GM19035 (cell line): Measurements from ENCODE around the gene STMN3.
"Not testable (repeated sequence)": the region's sequence is repeated elsewhere in the genome, so short reads cannot be mapped to it uniquely, and the experiment has no call there.

Source experiments
- ATAC-seq: cut with Tn5 transposase; IDR thresholded peaks from one replicate; pipeline ENCODE4 v1.9.1; 2021; ENCODE audit not compliant: unreplicated experiment

The STMN3 gene

DNA sequence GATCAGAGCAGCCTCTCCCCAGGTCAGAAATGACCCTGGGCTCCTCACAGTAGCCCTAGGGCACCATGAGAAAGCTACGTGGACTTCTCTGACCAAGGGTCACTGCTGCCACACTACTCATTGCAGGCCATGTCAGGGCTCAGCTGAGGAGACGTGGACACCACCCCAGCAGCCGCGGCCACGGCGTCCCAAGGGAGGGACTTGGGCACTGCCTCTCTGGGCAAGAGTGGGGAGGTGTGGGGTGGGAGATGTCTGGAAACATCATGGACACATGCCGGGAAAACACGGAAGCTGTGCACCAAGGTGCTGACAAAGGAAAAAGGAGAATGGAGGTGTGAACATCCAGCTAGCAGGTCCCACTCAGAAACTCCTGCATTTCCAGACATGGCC is 35.4 kb downstream of the STMN3 start:
- ATAC-seq: no peak

DNA sequence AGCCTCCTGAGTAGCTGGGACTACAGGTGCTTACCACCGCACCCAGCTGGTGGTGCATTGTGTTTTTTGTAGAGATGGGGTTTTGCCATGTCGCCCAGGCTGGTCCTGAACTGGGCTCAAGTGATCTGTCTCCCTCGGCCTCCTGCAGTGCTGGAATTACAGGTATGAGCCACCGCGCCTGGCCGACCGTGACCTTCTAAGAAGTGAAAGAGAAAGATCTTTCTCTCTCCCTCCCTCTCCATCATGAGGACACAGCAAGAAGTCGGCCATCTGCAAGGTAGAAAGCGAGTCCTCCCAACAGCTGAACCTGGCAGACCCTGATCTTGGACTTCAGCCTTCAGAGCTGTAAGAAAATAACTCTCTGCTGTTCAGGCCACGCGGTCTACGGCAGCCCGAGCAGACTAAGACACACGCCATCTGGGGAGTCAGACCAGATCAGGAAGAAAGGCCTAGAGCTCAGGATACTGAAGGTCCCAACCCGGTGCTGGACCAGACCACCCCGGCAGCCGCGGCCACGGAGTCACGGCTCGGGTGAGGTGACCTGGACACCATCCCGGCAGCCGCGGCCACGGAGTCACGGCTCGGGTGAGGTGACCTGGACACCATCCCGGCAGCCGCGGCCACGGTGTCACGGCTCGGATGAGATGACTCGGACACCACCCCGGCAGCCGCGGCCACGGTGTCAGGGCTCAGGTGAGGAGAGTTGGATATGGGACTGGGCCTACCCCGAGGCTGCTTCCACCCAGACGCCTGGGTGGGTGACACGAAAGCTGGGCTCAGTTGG is 35.9 kb downstream of the STMN3 start:
- ATAC-seq: no peak

- not testable (repeated sequence) for ATAC-seq
Observed at GRCh38 chr20:63613863-63614594, 39.2 kb downstream of the STMN3 start.

- no peak for ATAC-seq
Observed at GRCh38 chr20:63612276-63612931, 40.8 kb downstream of the STMN3 start.

- ATAC-seq: no peak
Observed at GRCh38 chr20:63611646-63612045, 41.6 kb downstream of the STMN3 start.

DNA sequence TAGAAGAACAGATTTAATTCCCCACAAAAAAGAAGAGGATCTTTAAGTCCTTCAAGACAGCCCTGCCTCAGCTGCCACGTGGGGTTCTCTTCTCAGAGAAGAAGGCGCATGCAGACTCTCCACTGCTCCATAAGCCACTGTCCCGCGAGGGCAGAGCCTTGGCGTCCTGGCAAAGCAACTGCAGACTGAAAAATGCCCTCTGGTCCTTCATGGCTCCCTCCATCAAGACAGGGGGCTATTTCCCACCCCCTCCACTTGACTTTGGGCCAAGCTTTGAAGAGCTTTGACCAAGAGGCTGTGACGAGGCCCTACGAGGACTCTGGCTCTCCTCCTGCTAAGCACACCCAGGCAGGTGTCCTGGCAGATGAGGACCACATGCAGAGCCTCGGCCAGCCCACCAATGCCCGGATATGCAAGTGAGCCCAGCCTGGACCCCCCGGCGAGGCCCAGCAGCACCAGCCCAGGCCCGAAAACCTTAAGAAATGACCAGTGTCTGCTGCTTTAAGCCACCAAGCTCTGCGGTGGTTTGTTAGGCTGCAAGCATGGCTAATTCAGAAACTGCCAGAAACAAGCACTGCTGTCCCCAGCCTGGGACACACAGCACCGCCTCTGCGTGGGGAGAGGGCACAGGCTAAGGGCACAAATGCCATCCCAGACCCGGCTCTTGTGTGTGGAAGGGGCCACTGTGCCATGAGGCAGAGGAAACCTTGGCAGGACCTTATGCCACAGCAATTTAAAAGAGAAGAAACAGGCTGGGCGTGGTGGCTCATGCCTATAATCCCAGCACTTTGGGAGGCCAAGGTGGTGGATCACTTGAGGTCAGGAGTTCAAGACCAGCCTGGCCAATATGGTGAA is 42.4 kb downstream of the STMN3 start:
- ATAC-seq: no peak

GRCh38 chr20:63606686-63607085 is 46.5 kb downstream of the STMN3 start:
- ATAC-seq: no peak

DNA sequence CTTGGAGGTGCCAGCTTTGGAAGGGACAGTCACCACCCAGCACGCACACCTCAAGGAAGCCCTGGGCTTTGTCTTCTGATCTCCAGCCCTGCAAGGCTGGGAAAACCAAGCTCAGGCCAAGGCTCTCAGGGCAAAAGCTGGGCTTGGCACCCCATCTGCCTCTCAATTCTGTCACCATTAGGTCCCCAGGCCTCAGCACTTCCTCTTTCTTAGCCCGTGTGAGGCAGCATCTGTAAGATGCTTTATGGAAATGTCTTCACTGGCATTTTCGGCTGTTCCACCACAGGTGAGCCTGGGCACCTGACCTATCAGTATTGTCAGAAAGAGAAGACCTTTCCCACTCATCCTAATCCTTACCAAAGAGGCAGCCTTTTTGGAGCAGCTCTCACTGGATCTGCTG is 50.9 kb downstream of the STMN3 start:
- no peak for ATAC-seq

DNA sequence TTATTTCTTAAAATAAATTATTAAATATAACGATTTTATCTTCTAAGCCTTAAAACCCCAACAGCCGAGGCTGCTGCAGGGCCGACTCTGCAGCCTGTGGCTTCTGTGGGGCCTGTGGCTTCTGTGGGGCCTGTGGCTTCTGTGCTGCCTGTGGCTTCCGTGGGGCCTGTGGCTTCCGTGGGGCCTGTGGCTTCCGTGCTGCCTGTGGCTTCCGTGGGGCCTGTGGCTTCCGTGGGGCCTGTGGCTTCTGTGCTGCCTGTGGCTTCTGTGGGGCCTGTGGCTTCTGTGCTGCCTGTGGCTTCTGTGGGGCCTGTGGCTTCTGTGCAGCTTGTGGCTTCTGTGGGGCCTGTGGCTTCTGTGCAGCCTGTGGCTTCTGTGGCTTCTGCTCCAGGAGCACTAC is 51.5 kb downstream of the STMN3 start:
- not testable (repeated sequence) for ATAC-seq

DNA sequence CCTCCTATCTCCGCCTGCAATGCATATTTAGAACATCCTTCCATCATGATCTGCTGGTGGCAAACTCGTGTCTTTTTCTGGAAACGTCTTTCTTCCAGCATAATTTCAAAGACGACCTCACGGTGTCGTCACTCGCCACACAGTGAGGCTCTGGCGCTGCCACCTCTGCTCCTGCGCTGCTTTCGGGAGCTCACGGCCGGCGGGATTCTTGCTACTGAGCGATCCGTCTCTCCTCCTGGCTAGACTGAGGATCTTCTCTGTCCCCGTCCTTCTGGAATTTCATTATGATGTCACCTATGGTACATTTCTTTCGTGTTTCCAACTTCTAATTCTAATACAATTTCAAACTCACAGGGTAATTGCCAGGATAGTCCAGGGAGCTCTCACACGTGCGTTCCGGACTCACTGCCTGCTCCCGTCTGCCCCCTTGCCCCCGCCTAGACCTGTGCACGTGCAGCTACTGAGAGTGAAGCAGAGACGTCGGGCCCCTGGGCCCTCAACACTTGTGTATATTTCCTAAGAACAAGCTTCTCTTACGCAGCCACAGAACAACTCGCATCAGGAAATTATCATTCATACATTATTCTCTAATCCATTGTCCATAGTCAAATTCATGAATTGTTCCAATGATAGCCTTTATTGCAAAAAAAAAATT is 53.7 kb downstream of the STMN3 start:
- ATAC-seq: no peak

DNA sequence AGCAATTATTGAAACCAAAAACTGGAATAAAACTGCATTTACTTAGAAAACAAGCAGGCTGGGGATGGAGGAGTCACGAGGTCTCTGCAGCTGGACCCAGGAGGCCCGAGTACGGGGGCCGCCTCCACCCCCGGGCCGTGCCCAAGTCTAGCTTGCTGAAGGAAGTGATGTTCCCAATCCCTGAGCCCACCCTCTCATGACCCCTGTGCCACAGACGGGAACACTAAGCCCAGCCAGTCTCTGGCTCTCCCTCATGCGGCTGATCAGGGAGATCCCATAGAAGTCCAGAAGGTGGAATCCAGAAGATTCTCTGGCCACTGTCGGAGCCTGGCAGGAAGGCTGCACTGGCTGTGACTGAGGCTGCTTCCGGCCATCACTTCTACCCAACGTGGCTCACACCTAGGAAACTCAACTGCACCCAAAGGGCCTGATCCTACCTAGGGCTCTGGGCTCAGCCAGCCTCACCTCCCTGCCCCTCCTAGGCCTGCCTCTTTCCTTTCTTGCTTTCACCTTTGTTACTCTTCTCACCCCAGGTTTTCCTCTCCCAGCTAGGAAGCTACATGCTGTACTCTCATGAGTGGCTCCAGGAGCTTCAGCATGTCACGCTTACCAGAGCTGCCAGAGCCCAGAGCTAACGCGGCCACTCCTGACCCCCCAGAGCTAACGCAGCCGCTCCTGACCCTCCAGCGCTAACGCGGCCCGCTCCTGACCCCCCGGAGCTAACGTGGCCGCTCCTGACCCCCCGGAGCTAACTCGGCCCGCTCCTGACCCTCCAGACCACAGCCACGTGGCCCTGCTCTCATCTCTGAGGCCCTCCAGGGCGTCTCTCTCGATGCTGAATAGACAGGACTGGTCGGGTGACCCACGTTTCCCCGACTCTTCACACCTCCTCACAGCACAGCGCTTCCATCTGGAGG is 54.5 kb downstream of the STMN3 start:
- ATAC-seq: no peak

DNA sequence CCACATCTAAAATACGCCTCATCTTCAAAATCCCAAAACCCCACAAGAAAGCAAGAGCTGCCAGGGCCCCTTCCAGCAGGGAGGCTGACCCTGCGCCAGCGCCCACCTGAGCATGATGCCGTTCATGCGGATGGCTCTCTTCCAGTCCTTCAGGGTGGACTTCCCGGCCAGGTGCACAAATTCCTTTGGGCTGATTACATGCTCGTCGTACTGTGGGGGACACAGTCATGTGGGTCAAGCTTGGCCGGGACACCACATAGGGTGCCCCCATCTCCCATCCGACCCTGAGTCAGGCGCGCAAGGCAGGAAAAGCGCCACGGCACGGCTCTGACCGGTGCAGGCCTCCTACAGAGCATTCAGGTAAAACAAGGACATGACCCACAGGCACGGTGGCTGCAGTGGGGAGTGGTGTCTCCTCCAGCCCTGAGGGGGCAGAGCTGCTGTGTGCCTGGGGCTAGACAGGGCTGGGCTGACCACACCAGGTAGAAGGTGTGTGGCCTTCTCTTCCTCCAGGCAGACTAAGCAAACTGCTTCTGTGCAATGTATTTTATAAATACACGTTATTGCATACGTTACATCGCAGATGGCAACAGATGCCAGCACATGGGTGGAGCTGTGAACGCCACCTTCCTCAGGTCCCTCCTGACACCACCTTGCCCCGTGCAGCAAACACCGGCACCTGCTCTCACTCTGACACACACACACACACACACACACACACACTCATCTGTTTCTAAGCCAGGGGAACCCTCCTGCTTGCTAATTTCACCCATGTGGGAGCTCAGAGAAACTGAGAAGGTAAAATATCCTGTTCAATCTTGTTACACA is 55.4 kb downstream of the STMN3 start:
- no peak for ATAC-seq

DNA sequence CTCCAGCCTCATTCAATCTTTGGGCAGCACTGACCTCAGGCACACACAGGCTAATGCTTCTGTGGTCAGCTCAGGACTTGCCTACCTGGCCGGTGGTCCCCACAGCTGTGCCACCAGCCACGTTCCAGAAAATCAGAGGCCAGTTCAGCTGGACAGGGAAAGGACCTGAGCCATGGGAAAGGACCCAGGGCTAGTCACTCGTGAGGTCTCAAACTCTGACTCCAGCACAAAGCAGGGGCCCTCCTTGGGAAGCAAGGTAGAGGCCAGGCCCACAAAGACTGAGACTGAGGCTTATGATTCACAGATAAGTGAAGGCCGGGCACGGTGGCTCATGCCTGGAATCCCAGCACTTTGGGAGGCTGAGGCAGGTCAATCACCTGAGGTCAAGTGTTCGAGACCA is 56.8 kb downstream of the STMN3 start:
- ATAC-seq: no peak

DNA sequence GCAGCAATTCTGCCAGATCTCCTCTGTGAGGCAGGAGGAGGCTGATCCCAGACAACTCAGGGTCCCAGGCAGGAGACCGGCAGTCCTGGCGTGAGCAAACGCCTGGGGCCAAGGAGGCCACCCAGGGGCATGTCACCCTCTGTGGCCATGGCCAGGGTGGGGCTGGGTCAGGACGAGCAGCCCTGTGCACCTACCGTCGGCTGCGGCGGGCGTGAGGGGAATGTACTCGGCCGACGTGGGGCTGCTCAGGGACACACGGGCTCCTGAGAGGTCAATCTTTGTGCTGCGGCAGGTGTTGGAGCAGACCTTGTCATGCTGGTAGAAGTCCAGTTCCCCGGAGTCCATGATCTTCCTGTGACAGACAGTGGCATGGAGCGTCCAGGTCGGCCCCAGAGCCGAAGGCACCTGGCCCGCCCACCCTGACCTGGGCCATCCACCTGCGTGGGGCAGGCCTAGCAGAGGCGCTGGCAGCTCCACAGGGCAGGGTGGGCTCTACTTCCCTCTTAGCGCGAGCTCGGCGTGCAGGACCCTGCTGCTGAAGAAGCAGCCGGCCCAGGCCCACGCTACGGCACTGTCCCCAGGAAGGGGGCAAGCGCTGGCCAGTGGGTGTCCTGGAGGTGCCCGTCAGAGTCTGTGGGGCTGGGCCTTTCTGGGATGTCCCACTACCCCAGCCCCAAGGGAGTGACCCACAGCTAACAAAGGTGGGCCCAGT is 57.7 kb downstream of the STMN3 start:
- no peak for ATAC-seq

DNA sequence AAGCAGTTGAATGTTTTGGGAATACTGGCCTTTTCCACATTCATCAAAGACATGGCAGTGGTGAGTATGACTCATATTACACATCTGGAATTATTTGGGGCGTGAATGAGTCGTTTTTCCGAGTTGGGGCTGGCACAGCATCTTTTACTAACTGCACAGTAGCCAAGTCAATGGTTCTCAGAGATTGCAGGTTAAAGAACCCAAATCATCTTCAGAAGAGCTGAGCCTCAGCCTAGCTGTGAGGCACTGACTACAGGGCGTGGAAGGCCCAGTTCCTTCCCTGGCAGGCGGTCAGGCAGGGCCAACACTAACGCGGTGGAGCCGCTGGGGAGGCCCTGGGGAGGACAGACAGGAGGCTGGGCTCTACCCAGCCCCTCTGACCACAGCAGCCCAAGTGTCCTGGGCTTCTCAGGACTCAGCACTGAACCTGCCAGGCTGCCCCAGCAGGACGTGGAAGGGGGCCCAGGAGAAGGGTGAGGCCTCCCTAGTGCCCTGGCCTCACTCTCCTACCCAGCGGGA is 59.1 kb downstream of the STMN3 start:
- no peak for ATAC-seq

DNA sequence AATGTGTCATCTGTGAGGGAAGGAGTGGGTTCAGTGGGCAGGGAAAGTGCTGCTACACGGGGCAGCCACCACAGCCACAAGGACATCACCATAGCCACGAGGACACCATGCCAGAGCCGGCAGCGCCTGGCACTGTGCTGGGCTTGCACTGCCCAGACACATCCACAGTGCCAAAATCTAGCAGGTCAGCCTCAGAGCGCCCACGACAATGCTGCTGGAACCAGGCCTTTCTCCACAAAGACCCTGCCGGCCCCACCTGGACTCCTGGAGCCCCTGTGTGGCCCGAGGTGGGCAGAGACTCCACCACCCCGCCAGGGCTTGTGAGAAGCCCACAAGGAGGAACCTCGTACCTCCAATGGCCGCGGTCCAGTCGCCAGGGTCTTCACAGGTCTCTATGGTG is 60.6 kb downstream of the STMN3 start:
- no peak for ATAC-seq

GRCh38 chr20:63591786-63592355 is 61.4 kb downstream of the STMN3 start:
- ATAC-seq: no peak
